Stomach (tissue), 9 donors: ENCODE data around the gene KCNIP2. TPM values are rescaled to one million over a fixed set of nuclear protein-coding genes. Genes with fewer than 3 reads are reported as not detected.

Experiments used
- DNase-seq, 2 donors: peaks; one replicate each; pipeline versions ENCODE4 v3.0.0 to v3.0.0-alpha.2; 2013 to 2019
- H3K27ac ChIP-seq, 5 donors: fragments of 200-600 bp in 4 of 5; sonication (generic) in 4 of 5; one replicate each; pipeline ENCODE4 v1.5.1; 2013 to 2019; ENCODE audit warnings: mild to moderate bottlenecking in 1 of 5, moderate library complexity in 1 of 5
- H3K27me3 ChIP-seq, 3 donors: fragments of 200-600 bp; sonication (generic); one replicate each; pipeline ENCODE4 v1.5.1; 2017 to 2019; ENCODE audit warnings: mixed run types in 1 of 3
- H3K36me3 ChIP-seq, 4 donors: fragments of 200-600 bp; sonication (generic); 1 replicate in 3 of 4; 2 replicates in 1 of 4; pipeline ENCODE4 v1.5.1; 2016 to 2019
- H3K4me1 ChIP-seq, 4 donors: fragments of 200-600 bp; sonication (generic); one replicate each; pipeline ENCODE4 v1.5.1; 2016 to 2019
- H3K4me3 ChIP-seq, 4 donors: fragments of 200-600 bp; sonication (generic) in 3 of 4; one replicate each; pipeline ENCODE4 v1.5.1; 2016 to 2019; ENCODE audit warnings: mild to moderate bottlenecking in 1 of 4
- H3K9me3 ChIP-seq, 4 donors: fragments of 200-600 bp; sonication (generic); one replicate each; pipeline ENCODE4 v1.5.1; 2016 to 2019
- CTCF ChIP-seq, 7 experiments: fragments of 450-650 bp in 4 of 7; fragments of 200-600 bp in 3 of 7; sonication (generic) in 3 of 7; IDR thresholded peaks; one replicate each; pipeline ENCODE4 v1.5.1; 2016 to 2019; ENCODE audit warnings: antibody characterized with exemption in 7 of 7, control low read depth in 2 of 7, mild to moderate bottlenecking in 1 of 7
- EP300 ChIP-seq: sonication (generic); formaldehyde crosslinking; IDR thresholded peaks from one replicate; pipeline ENCODE4 v1.6.1; 2017; ENCODE audit warnings: antibody characterized with exemption
- POLR2A ChIP-seq, 4 donors: fragments of 450-650 bp; IDR thresholded peaks; one replicate each; pipeline ENCODE4 v1.6.1; 2016; ENCODE audit warnings: antibody characterized with exemption in 4 of 4, control low read depth in 2 of 4, mild to moderate bottlenecking in 1 of 4, moderate library complexity in 1 of 4
- POLR2AphosphoS5 ChIP-seq, 3 donors: sonication (generic); formaldehyde crosslinking; IDR thresholded peaks; one replicate each; pipeline ENCODE4 v1.6.1; 2016; ENCODE audit warnings: antibody characterized with exemption in 3 of 3
- WGBS, 5 donors: extraction: QIAGEN DNeasy Blood & Tissue Kit in 3 of 5; methylation state at CpG; one replicate each; pipeline versions ENCODE4 v1.1.5 to v1.1.7; 2013 to 2018; 5-methylcytosine and 5-hydroxymethylcytosine counted together
- intact Hi-C: fragments of 100-400 bp; cut with DNase I; formaldehyde crosslinking; loops from one replicate; pipeline ENCODE4 v1.15.1; 2023; ENCODE audit warnings: low total_unique reads
- polyA plus RNA-seq, 3 donors: library from polyadenylated mRNA; stranded (reverse); fragments of 200-250 nt; gene quantifications; one replicate each; pipeline ENCODE4 v1.2.3, GENCODE V29; 2013
- total RNA-seq, 5 donors: library from RNA; depleted of rRNA; stranded (reverse); fragments of >200 nt; gene quantifications; one replicate each; pipeline versions ENCODE4 v1.1.0 to v1.2.3, GENCODE V29; 2014 to 2016
- donor health status: healthy with polysubstance abuse.
- donor health status: Bipolar disorder and iron deficiency.
- donor health status: healthy.

Gene KCNIP2
- total and polyA plus RNA-seq, 8 donors = 0.62 to 5.7 (median 1.3) TPM; not detected in 3

GRCh38 chr10:101874252-101874651 lies 30.7 kb upstream of the KCNIP2 start:
- DNase-seq = no peak
- peaks cover 0 to 11% (median 7%) of the 10 kb centered on the region in 4 donors for H3K36me3 ChIP-seq

GRCh38 chr10:101867931-101868330 lies 24.3 kb upstream of the KCNIP2 start:
- Histone ChIP-seq H3K36me3 (peaks cover 0 to 12% (median 5%) of the 10 kb centered on the region in 4 donors), H3K27me3 (no peaks in the 10 kb centered on the region), H3K9me3 (peaks cover 0 to 7% (median 0%) of the 10 kb centered on the region in 4 donors), H3K4me3 (no peak overlapping the region), H3K4me1 (no peaks in the 10 kb centered on the region), H3K27ac (no peak overlapping the region)
- intact Hi-C loops = no loop called here
- DNase-seq = no peak
- 58 to 80% (median 69%) methylated on average over 1 of the region's 1 CpG for WGBS, 5 donors
- TF ChIP-seq EP300 (no peak), POLR2AphosphoS5 (IDR thresholded peaks at IDR 0.05) (no peak), POLR2A (IDR thresholded peaks at IDR 0.05) (no peak), CTCF (IDR thresholded peaks at IDR 0.05) (no peak)

More at GRCh38 chr10:101874252-101874651, 30.7 kb upstream of the KCNIP2 start:
- Histone ChIP-seq H3K9me3 (no peaks in the 10 kb centered on the region), H3K4me3 (no peak overlapping the region), H3K4me1 (peaks cover 0 to under 1% (median 0%) of the 10 kb centered on the region in 4 donors), H3K27ac (no peak overlapping the region), H3K27me3 (no peaks in the 10 kb centered on the region)
- intact Hi-C loops = no loop called here
- TF ChIP-seq POLR2AphosphoS5 (IDR thresholded peaks at IDR 0.05) = no peak
- no peak for TF ChIP-seq POLR2A (IDR thresholded peaks at IDR 0.05)
- TF ChIP-seq CTCF (IDR thresholded peaks at IDR 0.05) = no peak
- no peak for TF ChIP-seq EP300

DNA sequence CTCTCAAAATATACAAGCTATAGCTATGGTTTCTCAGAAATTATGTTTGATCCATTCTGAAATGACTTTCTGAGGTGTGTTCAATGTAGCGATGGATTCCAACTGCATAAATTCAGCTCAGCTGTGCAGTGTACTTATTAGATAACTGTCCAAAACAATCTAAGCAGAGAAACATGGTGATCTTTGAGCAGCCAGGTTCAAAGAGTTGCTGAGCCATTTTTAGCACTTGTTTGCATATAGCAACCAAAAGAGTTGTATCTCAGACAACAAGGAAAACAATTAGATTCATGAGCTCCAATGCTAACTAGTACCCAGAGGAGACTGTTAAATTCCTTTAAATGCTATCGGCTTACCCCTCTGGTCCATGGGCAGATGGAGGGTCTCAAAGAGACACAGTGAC lies 15.9 kb upstream of the KCNIP2 start:
- no peak overlapping the region for H3K4me3 ChIP-seq
- TF ChIP-seq POLR2A (IDR thresholded peaks at IDR 0.05) = no peak
- 92 to 99% (median 97%) methylated on average over 2 of the region's 2 CpGs for WGBS, 5 donors
- peaks cover 0 to 12% (median 4%) of the 10 kb centered on the region in 4 donors for H3K9me3 ChIP-seq
- H3K36me3 ChIP-seq = peaks cover 0 to 24% (median 13%) of the 10 kb centered on the region in 4 donors
- no peak for DNase-seq
- intact Hi-C loops = no loop called here
- no peaks in the 10 kb centered on the region for H3K27me3 ChIP-seq
- no peak overlapping the region for H3K27ac ChIP-seq
- no peaks in the 10 kb centered on the region for H3K4me1 ChIP-seq

- no peak for DNase-seq
- Histone ChIP-seq H3K4me3 (no peak overlapping the region), H3K27me3 (no peaks in the 10 kb centered on the region), H3K4me1 (no peaks in the 10 kb centered on the region), H3K36me3 (peaks cover 0 to 24% (median 13%) of the 10 kb centered on the region in 4 donors), H3K9me3 (peaks cover 0 to 12% (median 4%) of the 10 kb centered on the region in 4 donors), H3K27ac (no peak overlapping the region)
- TF ChIP-seq POLR2A (IDR thresholded peaks at IDR 0.05) (no peak), EP300 (no peak), CTCF (IDR thresholded peaks at IDR 0.05) (no peak), POLR2AphosphoS5 (IDR thresholded peaks at IDR 0.05) (no peak)
- WGBS, 5 donors = 60 to 84% (median 75%) methylated on average over 3 of the region's 3 CpGs
- intact Hi-C loops = no loop called here
These were observed 15.3 kb upstream of the KCNIP2 start for GRCh38 chr10:101858723-101859500.
